GM18873 (cell line): ENCODE data around the gene TAAR1.
"Not testable (repeated sequence)": the region's sequence is repeated elsewhere in the genome, so short reads cannot be mapped to it uniquely, and the experiment has no call there.

Experiments used
- ATAC-seq: cut with Tn5 transposase; IDR thresholded peaks from one replicate; pipeline ENCODE4 v1.9.1; 2021; ENCODE audit warnings: mild to moderate bottlenecking, moderate library complexity, moderate number of reproducible peaks; ENCODE audit not compliant: unreplicated experiment, low FRiP score

Gene TAAR1

DNA sequence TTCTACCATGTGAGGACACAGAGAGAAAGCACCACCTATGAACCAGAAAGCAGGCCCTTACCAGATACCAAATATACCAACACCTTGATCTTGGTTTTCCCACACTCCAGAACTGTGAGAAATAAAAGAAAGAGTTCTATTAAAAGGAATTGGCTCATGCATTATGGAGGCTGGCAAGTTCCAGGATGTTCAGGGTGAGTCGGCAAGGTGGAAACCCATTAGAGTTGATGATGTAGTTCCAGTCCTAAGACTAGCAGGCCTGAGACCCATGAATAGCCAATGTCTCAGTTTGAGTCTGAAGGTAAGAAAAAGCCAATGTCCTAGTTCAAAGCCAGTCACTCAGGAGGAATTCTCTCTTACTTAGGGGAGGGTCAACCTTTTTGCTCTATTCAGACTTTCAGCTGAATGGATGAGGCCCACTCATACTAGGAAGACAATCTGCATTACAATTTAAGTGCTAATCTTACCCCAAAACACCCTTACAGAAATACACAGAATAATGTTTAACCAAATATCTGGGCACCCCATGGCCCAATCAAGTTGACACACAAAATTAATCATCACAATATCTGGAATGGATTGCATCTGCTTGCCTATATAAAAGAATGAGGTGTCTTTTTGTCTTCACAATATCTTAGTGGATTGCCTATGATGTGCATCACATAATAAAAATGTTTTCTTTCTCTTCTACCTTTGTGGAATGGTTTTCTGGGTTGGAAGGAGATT is 5.5 kb upstream of the TAAR1 start:
- ATAC-seq: no peak

DNA sequence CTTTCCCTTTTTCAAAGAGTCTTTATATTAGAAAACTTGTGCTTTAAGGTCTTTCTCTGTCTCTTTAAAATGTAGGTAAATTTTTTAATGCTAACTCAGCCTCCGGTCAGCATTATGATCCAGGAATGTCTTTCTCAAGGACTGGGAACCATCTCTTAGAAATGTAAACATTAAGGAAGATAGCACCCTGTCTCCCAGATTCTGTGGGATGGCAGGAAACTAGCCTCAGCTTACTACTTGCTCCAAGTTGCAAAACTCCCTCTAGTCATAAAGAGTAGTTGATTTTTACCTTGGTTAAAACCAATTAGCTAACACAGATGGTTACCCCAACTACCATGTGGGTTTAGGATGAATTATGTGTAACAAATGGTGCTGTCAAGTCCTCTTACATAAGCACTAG is 4.7 kb upstream of the TAAR1 start:
- no peak for ATAC-seq

DNA sequence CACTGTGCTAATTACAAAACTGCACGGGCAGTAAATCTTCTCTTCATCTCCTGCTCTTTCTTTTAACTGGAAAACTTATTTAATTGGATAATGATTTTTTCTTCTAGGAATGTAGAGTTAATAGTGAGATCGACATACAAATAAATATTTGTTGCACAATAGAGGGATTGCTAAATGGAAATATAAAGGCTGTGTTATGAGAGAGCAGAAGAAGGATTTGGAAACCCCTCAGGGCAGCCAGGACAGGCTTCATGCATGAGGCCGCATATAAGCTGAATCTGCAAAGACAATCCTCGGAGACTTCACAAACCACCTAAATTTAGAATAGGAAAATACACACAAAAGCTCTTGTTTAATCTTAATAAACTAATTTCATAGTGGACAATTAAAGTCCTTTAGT is 2.9 kb upstream of the TAAR1 start:
- ATAC-seq: no peak

DNA sequence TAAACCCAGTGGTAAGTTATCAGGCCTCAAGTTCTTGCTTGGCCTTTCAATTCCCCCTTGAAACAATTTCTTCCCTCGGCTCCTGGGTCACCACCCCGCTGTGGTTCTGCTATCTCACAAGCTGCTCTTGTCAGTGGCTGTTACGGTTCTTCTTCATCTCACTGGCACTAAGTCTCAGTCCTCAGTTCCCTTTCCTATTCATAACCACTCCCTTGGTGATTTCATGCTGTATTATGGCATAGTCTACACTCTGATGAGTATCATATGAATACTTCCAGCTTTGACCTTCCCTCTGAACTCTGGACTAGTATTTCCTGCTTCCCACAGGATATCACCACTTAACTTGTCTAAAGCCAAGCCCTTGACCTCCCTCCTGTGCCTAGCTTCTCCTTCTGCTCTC is 7.9 kb downstream of the TAAR1 start:
- ATAC-seq: no peak

DNA sequence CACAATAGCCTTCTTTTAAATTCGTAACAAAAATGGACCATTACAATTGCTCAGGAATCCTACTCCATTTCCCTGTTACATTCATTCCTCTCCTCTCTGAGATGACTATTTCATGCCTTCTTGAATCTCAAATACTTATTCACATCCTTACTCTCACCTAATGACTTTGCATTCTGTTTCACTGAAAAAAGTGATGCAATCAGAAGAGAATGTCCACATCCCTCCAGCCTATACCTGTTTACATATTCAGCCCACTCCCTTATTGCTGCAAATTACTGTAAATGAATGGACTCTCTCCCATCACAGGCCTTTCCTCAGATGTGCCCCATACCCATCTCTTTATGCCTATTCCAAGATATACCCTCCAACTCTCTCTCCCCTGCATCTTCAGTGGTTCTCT is 8.6 kb downstream of the TAAR1 start:
- ATAC-seq: no peak

DNA sequence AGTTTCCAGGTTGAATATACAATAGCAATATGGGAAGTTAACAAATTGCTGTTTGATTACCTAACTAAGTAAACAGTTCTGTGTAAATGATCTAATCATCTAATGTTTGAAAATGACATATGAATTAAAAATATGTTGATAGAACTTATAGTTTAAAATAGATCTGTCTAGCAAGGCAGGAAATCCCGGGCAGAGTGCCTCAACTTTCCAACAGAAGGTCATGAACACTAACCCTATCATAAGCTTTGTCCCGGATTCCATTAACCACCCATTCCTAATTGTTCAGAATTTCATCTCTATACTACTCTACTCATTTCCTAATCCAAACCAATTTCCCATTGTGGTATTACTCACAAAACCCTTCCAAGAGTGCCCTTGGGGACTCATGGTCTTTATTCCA is 10.2 kb downstream of the TAAR1 start:
- ATAC-seq: no peak

DNA sequence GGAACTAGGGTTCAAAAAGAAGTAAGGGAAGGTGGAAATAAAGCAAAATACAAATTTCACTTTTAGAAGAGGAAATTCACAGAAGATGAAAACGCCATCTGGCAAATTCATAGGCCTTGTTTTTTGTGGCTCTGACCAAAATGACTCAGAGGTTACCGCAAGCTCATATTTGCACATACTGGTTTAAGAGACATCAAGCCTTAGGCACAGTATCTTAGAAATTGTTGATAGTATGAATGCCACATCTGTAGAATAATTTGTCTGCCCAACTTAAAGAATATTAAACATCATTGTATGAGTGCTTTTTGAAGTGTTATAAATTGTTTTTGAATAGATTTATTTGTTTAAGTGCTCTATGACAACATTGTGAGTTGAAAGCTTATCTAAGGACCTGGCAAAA is 10.6 kb downstream of the TAAR1 start:
- ATAC-seq: peak; percentile 79

DNA sequence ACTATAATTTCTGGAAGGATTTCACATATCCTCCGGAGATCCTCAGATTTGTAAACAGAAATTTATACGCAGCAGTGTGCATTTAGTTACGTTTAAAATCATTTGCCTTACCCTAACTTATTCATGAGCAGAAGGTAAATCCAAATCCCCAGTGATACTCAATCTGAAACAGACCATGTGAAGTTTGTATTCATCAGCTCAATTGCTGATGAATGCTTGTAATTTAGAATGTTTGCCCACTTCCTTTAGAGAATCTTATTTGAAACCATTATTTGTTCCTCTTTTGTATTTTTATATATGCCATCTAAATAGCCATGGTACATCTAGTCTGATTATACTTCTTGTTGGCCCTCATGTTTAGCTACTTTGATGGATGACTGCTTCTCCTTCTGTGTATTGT is 15.4 kb downstream of the TAAR1 start:
- ATAC-seq: no peak

DNA sequence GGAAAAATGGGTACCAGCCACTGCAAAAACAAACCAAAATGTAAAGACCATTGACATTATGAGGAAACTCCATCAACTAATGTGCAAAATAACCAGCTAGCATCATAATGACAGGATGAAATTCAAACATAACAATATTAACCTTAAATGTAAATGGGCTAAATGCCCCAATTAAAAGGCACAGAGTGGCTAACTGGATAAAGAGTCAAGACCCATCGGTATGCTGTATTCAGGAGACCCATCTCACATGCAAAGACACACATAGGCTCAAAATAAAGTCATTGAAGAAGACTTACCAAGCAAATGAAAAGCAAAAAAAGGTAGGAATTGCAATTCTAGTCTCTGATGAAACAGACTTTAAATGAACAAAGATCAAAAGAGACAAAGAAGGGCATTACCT is 21.8 kb downstream of the TAAR1 start:
- ATAC-seq: not testable (repeated sequence)

DNA sequence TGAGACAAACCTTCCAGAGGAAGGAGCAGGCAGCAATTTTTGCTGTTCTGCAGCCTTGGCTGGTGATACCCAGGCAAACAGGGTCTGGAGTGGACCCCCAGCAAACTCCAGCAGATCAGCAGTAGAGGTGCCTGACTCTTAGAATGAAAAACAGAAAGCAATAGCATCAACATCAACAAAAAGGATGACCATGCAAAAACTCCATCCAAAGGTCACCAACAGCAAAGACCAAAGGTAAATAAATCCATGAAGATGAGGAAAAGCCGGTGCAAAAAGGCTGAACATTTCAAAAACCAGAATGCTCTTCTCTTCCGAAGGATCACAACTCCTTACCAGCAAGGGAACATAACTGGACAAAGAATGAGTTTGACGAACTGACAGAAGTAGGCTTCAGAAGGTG is 23.1 kb downstream of the TAAR1 start:
- not testable (repeated sequence) for ATAC-seq

DNA sequence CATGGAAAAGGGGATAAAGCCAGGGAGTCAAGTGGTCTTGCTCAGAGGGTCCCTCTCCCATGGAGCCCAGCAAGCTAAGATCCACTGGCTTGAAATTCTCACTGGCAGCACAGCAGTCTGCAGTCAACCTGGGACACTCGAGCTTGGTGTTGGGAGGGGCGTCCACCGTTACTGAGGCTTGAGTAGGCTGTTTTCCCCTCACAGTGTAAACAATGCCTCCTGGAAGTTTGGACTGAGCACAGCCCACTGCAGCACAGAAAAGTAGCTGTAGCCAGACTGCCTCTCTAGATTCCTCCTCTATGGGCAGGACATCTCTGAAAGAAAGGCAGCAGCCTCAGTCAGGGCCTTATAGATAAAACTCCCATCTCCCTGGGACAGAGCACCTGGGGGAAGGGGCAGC is 23.7 kb downstream of the TAAR1 start:
- ATAC-seq: not testable (repeated sequence)

DNA sequence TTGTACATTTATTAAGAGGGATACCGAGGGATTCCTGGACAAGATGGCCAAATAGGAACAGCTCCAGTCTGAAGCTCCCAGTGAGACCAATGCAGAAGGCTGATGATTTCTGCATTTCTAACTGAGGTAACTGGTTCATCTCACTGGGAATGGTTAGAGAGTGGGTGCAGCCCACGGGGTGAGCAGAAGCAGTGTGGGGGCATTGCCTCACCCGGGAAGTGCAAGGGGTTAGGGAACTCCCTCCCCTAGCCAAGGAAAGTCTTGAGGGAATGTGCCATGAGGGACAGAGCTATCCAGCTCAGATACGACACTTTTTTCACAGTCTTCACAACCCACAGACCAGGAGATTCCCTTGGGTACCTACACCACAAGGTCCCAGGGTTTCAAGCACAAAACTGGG is 24.2 kb downstream of the TAAR1 start:
- ATAC-seq: no peak

DNA sequence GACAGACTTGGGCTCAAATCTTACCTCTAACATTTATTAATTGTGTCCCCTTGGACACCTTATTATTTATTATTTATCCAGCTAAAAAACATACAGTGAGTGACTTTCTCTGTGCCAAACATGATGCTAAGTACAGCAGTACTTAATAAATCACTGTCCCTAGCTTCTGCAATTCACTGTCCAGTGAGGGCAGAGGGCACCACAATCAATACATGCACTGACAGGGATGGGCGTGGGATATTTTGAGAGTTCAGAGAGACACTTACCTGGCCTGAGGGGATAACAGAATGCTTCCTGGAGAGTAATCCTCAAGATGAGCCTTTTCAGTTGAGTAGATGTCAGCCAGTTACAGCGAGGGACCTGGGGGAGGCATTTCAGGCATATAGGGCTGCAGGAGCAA is 25.6 kb downstream of the TAAR1 start:
- ATAC-seq: no peak

DNA sequence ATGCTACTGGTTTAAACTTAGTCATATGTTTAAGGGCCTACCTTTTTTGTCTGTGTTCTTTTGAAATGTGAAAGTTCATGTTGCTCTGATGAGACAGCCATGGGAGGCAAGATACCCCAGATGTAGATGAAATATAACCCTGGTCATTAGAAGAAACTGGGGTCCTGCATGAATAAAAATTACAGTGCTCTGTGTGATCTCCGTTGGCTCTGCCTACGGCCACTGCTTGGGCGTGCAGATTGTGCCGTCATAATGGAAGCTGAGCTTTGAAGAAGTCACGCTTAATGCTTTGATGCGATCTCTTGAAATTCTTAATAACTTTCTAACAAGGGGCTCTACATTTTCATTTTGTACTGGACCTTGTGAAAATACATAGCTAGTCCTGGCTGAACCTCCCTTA is 34.8 kb downstream of the TAAR1 start, which contains the start of gene TAAR2:
Gene TAAR2 (minus strand): TSS at position 101 of the 400 bp plus-strand sequence. CDS start 0 bp downstream, at position 101.
- no peak for ATAC-seq

DNA sequence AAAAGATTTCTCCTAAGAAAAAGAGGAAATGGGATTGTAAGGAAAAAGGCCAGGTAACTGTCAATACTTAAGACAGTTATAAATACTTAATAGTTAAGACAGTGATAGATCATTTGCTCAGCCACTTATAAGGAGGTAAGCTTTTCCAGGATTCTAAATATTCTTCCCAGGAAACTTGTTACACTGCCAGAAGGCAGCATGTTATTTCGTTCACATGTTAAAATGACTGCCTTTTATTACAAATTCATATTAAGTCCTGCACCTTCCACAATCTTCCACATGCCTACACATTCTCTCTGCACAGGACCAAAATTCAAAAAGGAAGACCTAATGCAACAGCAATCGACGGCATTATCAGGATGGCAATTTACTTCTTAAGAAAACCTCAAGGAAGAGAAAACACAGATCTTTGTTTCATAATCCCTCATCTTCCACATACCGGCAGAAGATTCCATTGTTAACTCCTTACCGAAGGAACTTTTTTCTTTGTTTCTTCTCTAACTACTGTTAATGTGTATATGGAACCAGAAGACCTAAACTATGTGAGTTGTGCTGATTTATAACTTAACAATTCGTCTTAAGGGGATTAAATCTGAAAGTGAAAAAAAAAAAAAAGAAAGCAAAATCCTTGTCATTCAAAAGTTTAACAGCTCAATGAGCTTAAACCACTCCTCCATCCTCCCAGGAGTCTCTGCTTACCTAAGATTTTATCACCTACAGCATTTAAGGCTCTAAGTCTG is 35.7 kb downstream of the TAAR1 start:
- ATAC-seq: no peak

DNA sequence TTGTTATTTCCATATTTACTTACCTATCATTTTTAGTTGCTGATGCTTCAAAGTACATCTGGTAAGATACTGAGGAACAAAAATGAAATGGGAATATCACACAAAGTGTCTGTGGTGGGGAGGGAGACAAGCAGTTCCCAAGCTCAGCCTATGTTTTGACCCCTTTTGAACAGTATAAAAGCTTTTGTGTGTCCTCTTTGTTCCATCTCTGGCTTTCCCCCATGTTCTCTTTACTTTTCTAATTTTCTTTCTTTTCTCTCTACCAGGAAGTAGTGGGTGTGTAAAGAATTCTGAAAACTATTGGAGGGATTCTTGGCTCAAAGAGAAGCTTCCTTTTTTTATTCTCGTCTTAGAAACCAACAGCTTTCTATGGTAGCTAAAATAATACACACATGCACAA is 42.3 kb downstream of the TAAR1 start:
- ATAC-seq: no peak

DNA sequence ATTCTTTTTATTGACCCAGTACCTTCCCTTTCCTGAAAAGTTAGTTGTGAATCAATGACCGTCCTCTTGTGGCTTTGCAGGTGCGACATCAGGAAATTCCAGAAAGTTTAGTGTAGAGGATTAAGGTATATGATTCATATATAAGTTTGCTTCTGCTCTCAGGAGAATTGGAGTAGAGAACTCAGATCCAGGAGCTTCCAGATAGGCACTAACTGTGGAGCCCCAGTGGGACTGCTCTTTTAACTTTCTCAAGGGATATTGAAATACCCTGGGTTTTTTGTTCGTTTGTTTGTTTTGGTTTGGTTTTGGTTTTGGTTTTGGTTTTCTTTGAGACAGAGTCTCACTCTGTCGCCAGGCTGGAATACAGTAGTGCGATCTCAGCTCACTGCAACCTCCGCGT is 44.4 kb downstream of the TAAR1 start:
- peak; percentile 72 for ATAC-seq

DNA sequence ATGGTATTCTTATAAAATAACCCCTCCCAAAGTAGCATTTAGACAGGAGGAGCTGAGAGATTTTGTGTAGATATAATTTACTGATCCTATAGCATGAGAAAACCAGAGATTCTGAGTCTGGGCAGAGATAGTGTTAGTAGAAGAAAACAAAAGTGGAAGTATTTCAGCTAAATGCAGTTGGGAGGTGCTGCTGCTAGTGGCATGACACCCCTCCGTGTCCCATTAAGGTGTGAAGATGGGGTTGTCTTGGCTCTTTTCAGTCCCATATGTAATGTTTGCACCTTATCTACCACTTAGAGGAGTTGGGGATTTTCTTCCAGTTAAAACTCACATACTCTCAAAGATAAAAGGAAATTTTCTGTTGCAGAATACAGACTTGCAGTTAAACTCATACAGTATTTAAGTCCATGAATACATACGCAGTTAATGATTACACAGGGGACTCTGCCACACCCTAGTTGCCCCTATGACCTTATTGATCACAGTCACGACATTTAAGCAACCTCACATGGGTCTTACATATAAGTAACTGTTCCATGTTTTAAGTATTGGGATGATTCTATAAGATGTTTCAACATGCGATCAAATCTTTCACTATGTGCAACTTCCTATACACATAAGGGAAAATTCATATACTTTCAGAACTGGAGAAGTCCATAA is 46.4 kb downstream of the TAAR1 start:
- no peak for ATAC-seq

DNA sequence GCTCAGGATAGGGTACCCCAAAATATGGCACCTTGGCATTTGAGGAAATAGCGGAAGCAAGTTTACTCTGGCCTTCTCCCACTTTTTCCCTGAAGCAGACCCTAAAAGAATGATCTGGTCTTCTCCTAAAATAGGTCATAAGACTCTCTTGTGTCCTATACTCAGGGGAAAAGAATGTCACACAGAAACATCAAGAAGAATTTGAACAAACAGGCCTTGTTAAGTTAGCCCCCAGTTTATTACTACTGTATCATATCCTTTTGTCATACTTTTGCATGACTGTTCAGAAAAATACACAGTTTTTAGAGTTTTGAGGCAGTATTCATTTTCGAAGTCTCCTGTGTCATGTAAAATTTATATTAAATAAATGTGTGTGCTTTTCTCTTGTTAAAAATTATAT is 47.4 kb downstream of the TAAR1 start:
- no peak for ATAC-seq

DNA sequence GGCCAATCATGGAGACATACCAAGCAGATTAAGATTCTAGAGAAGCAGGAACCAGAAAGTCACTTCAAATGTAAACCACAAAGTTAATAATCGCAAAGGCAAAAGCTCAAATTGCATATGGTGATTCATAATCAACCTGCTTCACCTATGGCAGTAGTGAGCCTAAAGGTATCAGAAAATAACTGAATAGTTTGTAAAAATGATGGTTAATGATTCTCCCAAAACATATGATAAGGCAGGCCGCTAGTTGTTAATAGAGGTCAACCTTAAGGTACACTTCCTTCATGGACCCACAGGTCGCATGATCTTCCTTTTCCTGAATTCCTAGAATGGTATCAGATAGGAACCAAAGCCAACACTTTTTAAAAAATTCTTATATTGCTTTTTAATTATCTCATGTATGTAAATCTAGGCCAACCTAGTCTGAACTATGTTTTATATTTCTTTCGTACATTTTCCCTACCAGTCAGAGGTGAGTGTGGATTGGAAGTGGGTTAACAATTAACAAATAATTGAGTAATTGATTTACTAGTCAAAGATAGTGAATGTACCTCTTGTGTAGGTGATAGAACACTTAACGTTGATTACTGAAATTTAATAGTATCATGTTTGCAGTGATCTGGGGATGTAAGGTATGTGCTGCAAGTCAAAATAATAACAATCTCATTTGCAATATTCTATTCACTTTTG is 51.3 kb downstream of the TAAR1 start:
- peak; percentile 78 for ATAC-seq

DNA sequence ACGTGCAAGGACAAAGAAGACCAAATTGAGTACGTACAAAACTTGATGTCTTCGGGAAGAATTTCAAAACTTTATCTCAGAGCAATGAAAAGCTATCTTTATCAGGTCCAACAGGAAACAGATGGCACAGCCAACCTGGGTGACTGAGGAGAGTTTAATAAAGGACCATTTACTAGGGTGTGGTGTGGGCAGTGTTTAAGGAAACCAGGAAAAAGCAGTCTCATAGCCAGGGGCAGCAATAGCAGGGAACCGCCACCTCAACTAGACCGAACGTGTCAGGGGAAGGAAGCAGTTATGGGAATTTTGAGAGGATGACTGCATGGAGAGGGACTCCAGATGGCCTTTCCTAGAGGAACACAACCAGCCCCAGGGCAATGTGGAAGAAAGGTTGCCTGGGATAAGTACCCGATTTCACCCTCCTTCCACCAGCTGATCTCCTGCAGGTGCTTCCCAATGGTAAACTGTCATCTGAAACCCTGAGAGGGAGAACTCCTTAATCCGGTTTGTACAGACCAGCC is 54.3 kb downstream of the TAAR1 start:
- no peak for ATAC-seq
